Measurements from ENCODE around the gene TMC4. TPM values are rescaled to one million over a fixed set of nuclear protein-coding genes. Genes with fewer than 3 reads are reported as not detected.

The TMC4 gene
- total and polyA plus RNA-seq, 3 donors from 2014 or later: 0.31 to 4.1 (median 0.43) TPM

DNA sequence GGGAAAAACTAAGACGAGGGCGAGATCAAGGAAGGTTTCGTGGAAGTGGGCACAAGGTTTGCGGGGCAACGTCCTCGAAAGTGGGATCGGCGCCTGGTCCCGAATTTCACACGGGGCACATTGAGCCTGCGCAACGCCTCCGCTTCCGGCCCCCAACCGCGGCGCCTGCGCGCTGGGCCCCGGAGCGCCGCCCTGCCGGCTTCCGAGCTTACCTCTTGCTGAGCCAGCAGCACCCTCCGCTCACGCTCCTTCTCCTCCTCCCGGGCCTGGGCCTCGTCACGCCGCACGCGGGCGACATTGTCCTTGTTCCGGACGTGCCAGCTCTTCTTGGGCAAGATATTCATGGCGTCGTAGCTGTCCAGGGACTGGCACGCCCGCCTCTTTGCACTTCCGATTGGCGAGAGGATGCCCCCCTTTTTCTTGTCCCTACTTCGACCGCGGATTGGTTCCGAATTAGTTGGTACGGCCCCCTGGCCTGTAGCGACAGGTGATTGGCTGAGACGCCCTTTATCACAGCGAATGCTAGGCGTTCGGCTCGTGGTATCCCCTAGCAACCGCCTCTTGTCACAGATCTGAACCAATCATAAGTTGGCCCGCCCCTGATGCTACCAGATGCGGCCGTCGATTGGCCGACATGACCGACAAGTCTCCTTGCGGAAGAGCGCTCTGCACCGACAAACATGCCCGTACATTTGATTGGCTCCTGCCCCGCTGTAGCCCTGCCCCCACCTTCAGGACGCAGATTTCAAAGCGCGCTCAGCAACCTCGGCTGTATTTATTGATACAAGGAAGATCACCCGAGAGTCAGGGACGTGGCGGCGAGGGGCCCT lies 13.4 kb downstream of the TMC4 start, which contains the start of gene LENG1:
LENG1 (minus strand) TSS at position 370 of the 830 bp plus-strand sequence; CDS start at position 344, 26 bp downstream.
- TF ChIP-seq POLR2A (IDR thresholded peaks at IDR 0.05): no peak
- TF ChIP-seq, protein P1, sequence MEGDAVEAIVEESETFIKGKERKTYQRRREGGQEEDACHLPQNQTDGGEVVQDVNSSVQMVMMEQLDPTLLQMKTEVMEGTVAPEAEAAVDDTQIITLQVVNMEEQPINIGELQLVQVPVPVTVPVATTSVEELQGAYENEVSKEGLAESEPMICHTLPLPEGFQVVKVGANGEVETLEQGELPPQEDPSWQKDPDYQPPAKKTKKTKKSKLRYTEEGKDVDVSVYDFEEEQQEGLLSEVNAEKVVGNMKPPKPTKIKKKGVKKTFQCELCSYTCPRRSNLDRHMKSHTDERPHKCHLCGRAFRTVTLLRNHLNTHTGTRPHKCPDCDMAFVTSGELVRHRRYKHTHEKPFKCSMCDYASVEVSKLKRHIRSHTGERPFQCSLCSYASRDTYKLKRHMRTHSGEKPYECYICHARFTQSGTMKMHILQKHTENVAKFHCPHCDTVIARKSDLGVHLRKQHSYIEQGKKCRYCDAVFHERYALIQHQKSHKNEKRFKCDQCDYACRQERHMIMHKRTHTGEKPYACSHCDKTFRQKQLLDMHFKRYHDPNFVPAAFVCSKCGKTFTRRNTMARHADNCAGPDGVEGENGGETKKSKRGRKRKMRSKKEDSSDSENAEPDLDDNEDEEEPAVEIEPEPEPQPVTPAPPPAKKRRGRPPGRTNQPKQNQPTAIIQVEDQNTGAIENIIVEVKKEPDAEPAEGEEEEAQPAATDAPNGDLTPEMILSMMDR (IDR thresholded peaks at IDR 0.05): peak in 1 of 3 experiments; percentile 27
- H3K4me1 ChIP-seq: peaks cover 20% of the 10 kb centered on the region
- H3K27ac ChIP-seq: peak within 1 kb of the TSS; percentile 93 to 97
- WGBS, 2 donors: 0% methylated on average over 11 to 72 of the region's 72 CpGs
- peak; percentile 100 for DNase-seq
- intact Hi-C loops (cut with DNase I; ENCODE audit: low total_unique reads): no loop called here
- no peaks in the 10 kb centered on the region for H3K9me3 ChIP-seq
- no peaks in the 10 kb centered on the region for H3K36me3 ChIP-seq (ENCODE audit: low read depth, missing control alignments)
- H3K27me3 ChIP-seq: no peaks in the 10 kb centered on the region
- peak within 1 kb of the TSS; percentile 76 to 78 for H3K4me3 ChIP-seq

DNA sequence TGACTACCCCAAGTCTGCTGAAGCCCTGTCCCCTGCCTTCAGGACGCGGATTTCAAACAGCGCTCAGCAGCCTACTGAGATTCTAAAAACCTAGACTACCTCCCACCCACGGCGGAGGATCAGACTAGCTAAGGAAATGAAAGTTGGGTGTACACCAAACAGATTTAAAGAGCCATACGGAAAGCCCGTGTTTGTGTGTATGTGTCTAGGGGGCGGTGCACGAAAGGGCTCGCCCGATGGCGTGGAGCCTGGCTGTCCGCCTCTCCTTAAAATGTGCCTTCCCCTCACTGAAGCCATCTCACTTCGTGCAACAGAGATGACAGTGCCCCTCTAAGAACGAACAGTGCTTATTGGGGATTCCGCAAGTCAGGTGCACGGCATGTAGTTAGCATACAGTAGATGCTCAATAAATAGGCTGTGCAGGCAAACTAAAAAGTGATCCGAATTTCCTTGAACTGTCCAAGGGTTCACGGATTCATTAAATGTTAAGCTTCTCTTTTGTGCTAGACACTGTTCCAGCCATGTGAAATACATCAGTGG lies 14.1 kb downstream of the TMC4 start:
- H3K9me3 ChIP-seq: no peaks in the 10 kb centered on the region
- intact Hi-C loops (cut with DNase I; ENCODE audit: low total_unique reads): no loop called here
- WGBS, 2 donors: 7% methylated on average over 19 of the region's 19 CpGs
- DNase-seq: no peak
- no peaks in the 10 kb centered on the region for H3K27me3 ChIP-seq
- H3K36me3 ChIP-seq (ENCODE audit: low read depth, missing control alignments): no peaks in the 10 kb centered on the region
- peak overlapping the region; percentile 76 to 78 for H3K4me3 ChIP-seq
- H3K27ac ChIP-seq: peak overlapping the region; percentile 93 to 97
- H3K4me1 ChIP-seq: peaks cover 20% of the 10 kb centered on the region
- no peak for TF ChIP-seq POLR2A (IDR thresholded peaks at IDR 0.05)
- TF ChIP-seq, protein P1 (IDR thresholded peaks at IDR 0.05): no peak

DNA sequence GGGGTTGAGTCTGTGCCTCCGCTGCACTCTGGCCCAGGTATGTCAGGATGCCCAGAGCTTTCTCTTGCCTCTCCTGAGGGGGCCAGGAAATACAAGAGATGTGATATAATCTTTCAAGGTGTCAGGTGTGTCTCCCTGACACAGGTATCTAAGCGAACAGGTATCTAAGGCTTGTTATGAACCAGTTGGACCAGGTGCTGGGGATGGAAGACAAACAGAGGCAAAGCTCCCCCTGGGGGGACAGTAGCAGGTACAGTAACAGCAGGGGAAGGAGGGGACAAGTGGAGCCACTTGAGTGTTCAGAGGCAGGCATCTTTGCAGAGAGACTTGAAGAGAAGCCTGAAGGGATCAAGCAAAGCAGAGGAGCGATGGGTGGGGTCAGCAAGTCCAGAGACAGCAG lies 16.0 kb downstream of the TMC4 start:
- intact Hi-C loops (cut with DNase I; ENCODE audit: low total_unique reads): no loop called here
- DNase-seq: no peak
- WGBS, 2 donors: 92 to 93% methylated on average over 2 to 3 of the region's 3 CpGs
- no peak overlapping the region for H3K4me3 ChIP-seq
- H3K4me1 ChIP-seq: peaks cover 20% of the 10 kb centered on the region
- no peaks in the 10 kb centered on the region for H3K27me3 ChIP-seq
- H3K9me3 ChIP-seq: no peaks in the 10 kb centered on the region
- no peak overlapping the region for H3K27ac ChIP-seq
- H3K36me3 ChIP-seq (ENCODE audit: low read depth, missing control alignments): no peaks in the 10 kb centered on the region
- no peak for TF ChIP-seq POLR2A (IDR thresholded peaks at IDR 0.05)
- TF ChIP-seq, protein P1 (IDR thresholded peaks at IDR 0.05): no peak

DNA sequence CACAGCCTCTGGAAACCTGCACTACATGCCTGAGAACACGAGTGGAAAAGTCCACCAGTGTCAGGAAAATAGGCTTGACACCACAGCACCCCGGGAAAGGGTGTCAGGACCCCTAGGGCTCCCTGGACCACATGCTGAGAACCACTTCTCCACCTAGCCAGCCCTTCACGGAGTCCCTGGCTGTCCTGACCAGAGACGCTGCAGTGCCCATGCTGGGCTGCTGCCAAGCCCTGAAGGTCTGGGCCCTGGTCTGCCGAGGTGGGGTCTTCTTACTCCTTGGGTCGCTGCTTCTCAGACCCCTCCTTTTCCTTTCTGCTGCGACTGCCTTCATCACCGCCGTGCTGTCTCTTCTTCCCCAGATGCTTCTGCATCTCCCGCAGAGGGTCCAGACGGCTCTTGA lies 16.5 kb downstream of the TMC4 start:
- H3K27ac ChIP-seq: no peak overlapping the region
- H3K9me3 ChIP-seq: no peaks in the 10 kb centered on the region
- 73 to 77% methylated on average over 9 to 11 of the region's 11 CpGs for WGBS, 2 donors
- H3K27me3 ChIP-seq: no peaks in the 10 kb centered on the region
- TF ChIP-seq POLR2A (IDR thresholded peaks at IDR 0.05): no peak
- TF ChIP-seq, protein P1 (IDR thresholded peaks at IDR 0.05): no peak
- H3K36me3 ChIP-seq (ENCODE audit: low read depth, missing control alignments): no peaks in the 10 kb centered on the region
- no peak for DNase-seq
- H3K4me1 ChIP-seq: peaks cover 20% of the 10 kb centered on the region
- intact Hi-C loops (cut with DNase I; ENCODE audit: low total_unique reads): no loop called here
- no peak overlapping the region for H3K4me3 ChIP-seq

All from testis (tissue), 3 donors.